GM12865 (cell line): Measurements from ENCODE around the gene EPS8.

ENCODE experiments used
- DNase-seq: peaks from one replicate; pipeline ENCODE4 v3.0.0; 2010; ENCODE audit warnings: low read depth
- H3K4me3 ChIP-seq: 2 replicates; pipeline ENCODE4 v1.5.1; 2011; ENCODE audit warnings: mild to moderate bottlenecking, low read depth, low read length, control low read depth
- TF ChIP-seq, protein P1 (sequence below): IDR thresholded peaks from 2 replicates; pipeline ENCODE4 v1.5.1; 2011; ENCODE audit warnings: low read length, control low read depth, low read depth, inconsistent platforms; ENCODE audit not compliant: insufficient read depth; ENCODE audit errors: missing control alignments

Gene EPS8

DNA sequence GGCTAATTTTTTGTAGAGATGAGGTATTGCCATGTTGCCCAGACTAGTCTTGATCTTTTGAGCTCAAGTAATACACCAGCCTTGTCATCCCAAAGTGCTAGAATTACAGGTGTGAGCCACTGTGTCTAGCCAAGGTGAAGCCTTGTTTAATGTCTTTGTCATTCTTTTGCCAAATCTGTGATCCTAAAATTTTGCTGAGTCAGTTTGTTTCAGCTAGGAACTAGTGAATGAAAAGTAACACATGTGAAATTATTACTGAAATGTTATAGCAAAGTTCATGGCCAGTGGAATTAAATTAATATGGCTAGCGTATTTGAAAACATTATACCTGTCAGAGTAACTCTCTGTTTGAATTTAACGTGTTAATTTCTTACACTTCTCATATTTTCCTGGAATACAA, 26.5 kb upstream of the EPS8 start:
- no peak overlapping the region for H3K4me3 ChIP-seq
- DNase-seq = no peak
- TF ChIP-seq, protein P1, sequence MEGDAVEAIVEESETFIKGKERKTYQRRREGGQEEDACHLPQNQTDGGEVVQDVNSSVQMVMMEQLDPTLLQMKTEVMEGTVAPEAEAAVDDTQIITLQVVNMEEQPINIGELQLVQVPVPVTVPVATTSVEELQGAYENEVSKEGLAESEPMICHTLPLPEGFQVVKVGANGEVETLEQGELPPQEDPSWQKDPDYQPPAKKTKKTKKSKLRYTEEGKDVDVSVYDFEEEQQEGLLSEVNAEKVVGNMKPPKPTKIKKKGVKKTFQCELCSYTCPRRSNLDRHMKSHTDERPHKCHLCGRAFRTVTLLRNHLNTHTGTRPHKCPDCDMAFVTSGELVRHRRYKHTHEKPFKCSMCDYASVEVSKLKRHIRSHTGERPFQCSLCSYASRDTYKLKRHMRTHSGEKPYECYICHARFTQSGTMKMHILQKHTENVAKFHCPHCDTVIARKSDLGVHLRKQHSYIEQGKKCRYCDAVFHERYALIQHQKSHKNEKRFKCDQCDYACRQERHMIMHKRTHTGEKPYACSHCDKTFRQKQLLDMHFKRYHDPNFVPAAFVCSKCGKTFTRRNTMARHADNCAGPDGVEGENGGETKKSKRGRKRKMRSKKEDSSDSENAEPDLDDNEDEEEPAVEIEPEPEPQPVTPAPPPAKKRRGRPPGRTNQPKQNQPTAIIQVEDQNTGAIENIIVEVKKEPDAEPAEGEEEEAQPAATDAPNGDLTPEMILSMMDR = no peak

- TF ChIP-seq, protein P1 = no peak
- DNase-seq = no peak
- H3K4me3 ChIP-seq = no peak overlapping the region
Measured at GRCh38 chr12:15811214-15812127, 22.3 kb upstream of the EPS8 start.

DNA sequence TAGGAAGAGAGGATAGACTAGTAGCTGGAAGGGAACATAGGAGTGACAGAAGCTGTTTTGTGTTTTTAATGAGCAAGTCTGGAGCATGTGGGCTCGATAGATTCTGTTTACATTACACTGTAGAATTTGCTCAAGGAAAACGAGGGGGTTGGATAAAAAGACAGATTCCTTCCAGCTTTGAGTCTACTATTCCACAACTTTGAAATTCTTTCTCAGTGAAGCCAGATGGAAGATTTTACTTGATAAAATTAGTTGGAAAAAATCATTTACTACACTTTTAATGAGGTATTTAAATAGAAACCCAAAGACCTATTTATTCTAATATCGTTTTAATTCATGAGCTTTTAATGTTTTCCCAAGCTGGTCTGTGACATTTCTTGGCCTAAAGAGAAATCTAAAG, 19.5 kb upstream of the EPS8 start:
- TF ChIP-seq, protein P1 = no peak
- DNase-seq = no peak
- H3K4me3 ChIP-seq = no peak overlapping the region

DNA sequence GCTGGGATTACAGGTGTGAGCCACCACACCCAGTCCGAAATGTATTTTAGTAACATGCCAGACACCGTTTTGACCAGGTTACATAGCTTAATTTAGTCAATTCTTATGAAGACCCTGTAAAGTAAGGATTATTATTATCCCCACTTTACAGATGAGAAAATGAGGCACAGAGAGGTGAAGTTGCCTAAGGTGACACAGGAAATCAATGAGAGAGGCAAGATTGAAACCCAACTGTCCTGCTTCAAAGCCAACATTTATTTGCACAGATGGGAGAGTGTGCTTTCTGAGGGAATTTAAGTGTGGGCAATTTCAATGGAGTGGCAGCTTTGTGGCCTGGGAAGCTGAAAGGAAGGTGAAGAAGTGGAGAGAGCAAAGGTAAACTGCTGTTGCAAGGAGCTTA, 19.1 kb upstream of the EPS8 start:
- H3K4me3 ChIP-seq = no peak overlapping the region
- TF ChIP-seq, protein P1 = no peak
- no peak for DNase-seq

DNA sequence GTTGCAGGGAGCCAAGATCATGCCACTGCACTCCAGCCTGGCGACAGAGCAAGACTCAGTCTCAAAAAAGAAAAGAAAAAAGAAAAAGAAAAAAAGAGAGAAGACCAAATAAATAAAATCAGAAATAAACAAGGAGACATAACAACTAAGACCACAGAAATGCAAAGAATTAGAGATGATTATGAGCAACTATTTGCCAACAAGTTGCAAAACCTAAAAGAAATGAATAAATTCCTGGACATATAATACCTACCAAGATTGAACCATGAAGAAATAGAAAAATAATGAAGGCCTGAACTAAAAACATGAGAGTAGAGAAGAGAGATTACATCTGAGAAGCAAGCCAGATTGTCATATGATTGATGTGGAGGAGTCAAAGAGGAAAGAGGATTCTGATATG, 17.6 kb upstream of the EPS8 start:
- no peak for DNase-seq
- H3K4me3 ChIP-seq = no peak overlapping the region
- TF ChIP-seq, protein P1 = no peak

GRCh38 chr12:15801770-15802744, 12.9 kb upstream of the EPS8 start:
- TF ChIP-seq, protein P1 = no peak
- H3K4me3 ChIP-seq = no peak overlapping the region
- DNase-seq = no peak
